DOHH2 (cell line): ENCODE data around the gene ARID3B.

ENCODE experiments used
- H3F3A ChIP-seq: fragments of 200-600 bp; sonication (generic), shearing (Covaris generic); 2 replicates; pipeline ENCODE4 v1.6.0; 2016; ENCODE audit warnings: antibody characterized with exemption, mild to moderate bottlenecking; ENCODE audit not compliant: control insufficient read depth, insufficient read depth
- H3K27ac ChIP-seq: fragments of 200-600 bp; sonication (generic); 2 replicates; pipeline ENCODE4 v1.5.1; 2014; ENCODE audit warnings: low read depth, mild to moderate bottlenecking, low read length, moderate library complexity
- H3K27me3 ChIP-seq: fragments of 200-600 bp; sonication (generic); 2 replicates; pipeline ENCODE4 v1.6.1; 2014; ENCODE audit warnings: mild to moderate bottlenecking, low read length, mixed read lengths; ENCODE audit not compliant: control insufficient read depth
- H3K36me3 ChIP-seq: fragments of 200-600 bp; sonication (generic); 2 replicates; pipeline ENCODE4 v1.6.1; 2014; ENCODE audit warnings: mild to moderate bottlenecking, low read length, moderate library complexity, mixed read lengths; ENCODE audit not compliant: control insufficient read depth
- H3K4me1 ChIP-seq: fragments of 200-600 bp; sonication (generic); 2 replicates; pipeline ENCODE4 v1.6.1; 2014; ENCODE audit warnings: mild to moderate bottlenecking, low read length, mixed read lengths; ENCODE audit not compliant: control insufficient read depth
- H3K4me2 ChIP-seq: fragments of 200-600 bp; sonication (generic); 2 replicates; pipeline ENCODE4 v1.6.0; 2014; ENCODE audit warnings: mild to moderate bottlenecking, low read length, moderate library complexity
- H3K4me3 ChIP-seq: fragments of 200-600 bp; sonication (generic); 2 replicates; pipeline ENCODE4 v1.5.1; 2014; ENCODE audit warnings: mild to moderate bottlenecking, low read length, mixed read lengths
- H3K79me2 ChIP-seq: fragments of 200-600 bp; sonication (generic); 2 replicates; pipeline ENCODE4 v1.6.1; 2014; ENCODE audit warnings: mild to moderate bottlenecking, low read length, mixed read lengths; ENCODE audit not compliant: control insufficient read depth
- H3K9me2 ChIP-seq: fragments of 200-600 bp; sonication (generic); replicated peaks from 2 replicates; pipeline ENCODE4 v1.6.1; 2014; ENCODE audit warnings: mild to moderate bottlenecking, low read length, mixed read lengths; ENCODE audit not compliant: control insufficient read depth
- H3K9me3 ChIP-seq: fragments of 200-600 bp; sonication (generic); 2 replicates; pipeline ENCODE4 v1.6.1; 2014; ENCODE audit warnings: antibody characterized with exemption, low read length, mixed read lengths; ENCODE audit not compliant: control insufficient read depth, insufficient read depth
- H4K20me1 ChIP-seq: fragments of 200-600 bp; sonication (generic); 2 replicates; pipeline ENCODE4 v1.6.0; 2014; ENCODE audit warnings: low read depth, mild to moderate bottlenecking, antibody characterized with exemption, low read length, moderate library complexity; ENCODE audit not compliant: control insufficient read depth, insufficient read depth
- CTCF ChIP-seq: fragments of 200-600 bp; sonication (generic); IDR thresholded peaks from one replicate; pipeline ENCODE4 v1.5.1; 2014; ENCODE audit warnings: antibody characterized with exemption, mild to moderate bottlenecking, low read depth, low read length; ENCODE audit not compliant: poor library complexity, severe bottlenecking
- EZH2phosphoT487 ChIP-seq: fragments of 200-600 bp; sonication (generic); IDR thresholded peaks from 2 replicates; pipeline ENCODE4 v1.6.1; 2017; ENCODE audit warnings: borderline replicate concordance, mild to moderate bottlenecking, antibody characterized with exemption, low read length, moderate library complexity, mixed read lengths

The ARID3B gene

GRCh38 chr15:74549816-74550215 is 8.8 kb downstream of the ARID3B start:
- no peak overlapping the region for H3K27ac ChIP-seq
- H3F3A ChIP-seq, result peaks cover 11% of the 10 kb centered on the region
- H3K79me2 ChIP-seq, result no peaks in the 10 kb centered on the region
- H3K9me3 ChIP-seq, result no peaks in the 10 kb centered on the region
- no peak for TF ChIP-seq EZH2phosphoT487
- TF ChIP-seq CTCF, result no peak
- peaks cover 23% of the 10 kb centered on the region for H4K20me1 ChIP-seq
- no peaks in the 10 kb centered on the region for H3K36me3 ChIP-seq
- H3K27me3 ChIP-seq, result peaks cover 74% of the 10 kb centered on the region
- no peaks in the 10 kb centered on the region for H3K9me2 ChIP-seq
- H3K4me2 ChIP-seq, result no peak overlapping the region
- no peak overlapping the region for H3K4me3 ChIP-seq
- H3K4me1 ChIP-seq, result peaks cover 14% of the 10 kb centered on the region

GRCh38 chr15:74551714-74552113 is 10.7 kb downstream of the ARID3B start:
- H4K20me1 ChIP-seq, result peaks cover 10% of the 10 kb centered on the region
- no peaks in the 10 kb centered on the region for H3K79me2 ChIP-seq
- H3K36me3 ChIP-seq, result no peaks in the 10 kb centered on the region
- H3K4me2 ChIP-seq, result no peak overlapping the region
- no peaks in the 10 kb centered on the region for H3K9me2 ChIP-seq
- TF ChIP-seq EZH2phosphoT487 (no peak), CTCF (no peak)
- H3K9me3 ChIP-seq, result no peaks in the 10 kb centered on the region
- peaks cover 1% of the 10 kb centered on the region; the same call in 1 of the 2 replicates for H3F3A ChIP-seq
- peaks cover 65% of the 10 kb centered on the region for H3K27me3 ChIP-seq
- no peak overlapping the region for H3K27ac ChIP-seq
- H3K4me1 ChIP-seq, result peaks cover 2% of the 10 kb centered on the region
- no peak overlapping the region for H3K4me3 ChIP-seq

GRCh38 chr15:74552773-74553441 is 11.9 kb downstream of the ARID3B start:
- TF ChIP-seq EZH2phosphoT487 (no peak), CTCF (no peak)
- Histone ChIP-seq H3K27me3 (peaks cover 58% of the 10 kb centered on the region), H3K79me2 (no peaks in the 10 kb centered on the region), H3K9me2 (no peaks in the 10 kb centered on the region), H3K4me3 (no peak overlapping the region), H3K4me2 (no peak overlapping the region), H3F3A (no peaks in the 10 kb centered on the region), H3K9me3 (no peaks in the 10 kb centered on the region), H3K36me3 (no peaks in the 10 kb centered on the region), H4K20me1 (peaks cover 4% of the 10 kb centered on the region; the same call in 1 of the 2 replicates), H3K4me1 (no peaks in the 10 kb centered on the region), H3K27ac (no peak overlapping the region)
